Pancreas (tissue), 10 donors: Measurements from ENCODE around the gene GORAB. TPM values are rescaled to one million over a fixed set of nuclear protein-coding genes. Genes with fewer than 3 reads are reported as not detected.

Experiments used
- ATAC-seq, 4 donors: fragments of 200-7000 bp; cut with Tn5 transposase; one replicate each; pipeline versions ENCODE4 v1.8.0 to v1.9.1; 2020; ENCODE audit warnings: mild to moderate bottlenecking in 4 of 4, moderate library complexity in 4 of 4
- DNase-seq, 6 donors: peaks; one replicate each; pipeline ENCODE4 v3.0.0-alpha.2; 2020
- FAIRE-seq: peaks from 2 replicates; lab custom pipeline; 2012; peaks lifted over from hg19 to GRCh38; lab: Jason Lieb, UNC
- H3K27ac ChIP-seq, 4 donors: fragments of 200-600 bp; sonication (generic); 1 replicate in 3 of 4; 2 replicates in 1 of 4; pipeline versions ENCODE4 v1.5.0 to v1.8.0; 2020
- H3K27me3 ChIP-seq, 4 donors: fragments of 200-600 bp; one replicate each; pipeline ENCODE4 v1.8.0; 2021
- H3K36me3 ChIP-seq, 3 donors: fragments of 200-600 bp; sonication (generic) in 1 of 3; one replicate each; pipeline versions ENCODE4 v1.5.0 to v1.8.0; 2020 to 2021
- H3K4me1 ChIP-seq, 3 donors: fragments of 200-600 bp; one replicate each; pipeline ENCODE4 v1.8.0; 2021
- H3K4me3 ChIP-seq, 4 donors: fragments of 200-600 bp; sonication (generic) in 2 of 4; one replicate each; pipeline versions ENCODE4 v1.5.0 to v1.8.0; 2020 to 2021
- H3K9me3 ChIP-seq, 4 donors: fragments of 200-600 bp; one replicate each; pipeline ENCODE4 v1.8.0; 2021
- WGBS, 2 donors: extraction: QIAGEN DNeasy Blood & Tissue Kit; methylation state at CpG; one replicate each; pipeline ENCODE4 v1.1.7; 2013; 5-methylcytosine and 5-hydroxymethylcytosine counted together
- intact Hi-C, 3 donors: fragments of 100-400 bp; cut with DNase I; formaldehyde crosslinking; loops; one replicate each; pipeline versions ENCODE4 v1.11.1 to v1.14.2; 2022
- polyA plus RNA-seq, 2 donors: library from polyadenylated mRNA; stranded (reverse); fragments of 200-250 nt; gene quantifications; one replicate each; pipeline ENCODE4 v1.2.3, GENCODE V29; 2013
- total RNA-seq, 6 donors: library from RNA; stranded (reverse); fragmentation: NEBNext Ultra II Directional in 4 of 6; extraction: Animal tissue kit (Norgen Biotek cat#: 25700) in 4 of 6; gene quantifications; one replicate each; pipeline versions ENCODE4 v1.2.1 to v1.2.4, GENCODE V29; 2021 to 2023
- TF ChIP-seq, protein P1 (sequence below), 4 donors: fragments of 200-600 bp; sonication (generic) in 3 of 4; IDR thresholded peaks; one replicate each; pipeline versions ENCODE4 v1.5.0 to v1.8.0; 2021; ENCODE audit warnings: antibody characterized with exemption in 4 of 4
- donor health status: healthy with polysubstance abuse.
- donor health status: DM: no; HTN: no; CAD: no; lungs with moderate emphysema.
- donor health status: DM: no; HTN: no; CAD: no.
- donor health status: control.
- donor health status: control.
- donor health status: Bipolar disorder and iron deficiency.
- donor health status: DM: yes; HTN: yes; CAD: no.
- donor health status: DM: no; HTN: no; CAD: no.
- donor health status: DM: no; HTN: no; CAD: no.
- donor health status: DM: yes; HTN: yes; CAD: no.

The GORAB gene
- total and polyA plus RNA-seq, 8 donors, result 4.5 to 17.3 (median 6.9) TPM

GRCh38 chr1:170558731-170559130 lies 26.8 kb downstream of the GORAB start:
- DNase-seq (no peak), ATAC-seq (no peak), FAIRE-seq (no peak)
- no peaks in the 10 kb centered on the region for H3K27me3 ChIP-seq
- H3K27ac ChIP-seq, result no peak overlapping the region
- peaks cover 0 to 6% (median 0%) of the 10 kb centered on the region in 3 donors for H3K36me3 ChIP-seq
- TF ChIP-seq, protein P1, sequence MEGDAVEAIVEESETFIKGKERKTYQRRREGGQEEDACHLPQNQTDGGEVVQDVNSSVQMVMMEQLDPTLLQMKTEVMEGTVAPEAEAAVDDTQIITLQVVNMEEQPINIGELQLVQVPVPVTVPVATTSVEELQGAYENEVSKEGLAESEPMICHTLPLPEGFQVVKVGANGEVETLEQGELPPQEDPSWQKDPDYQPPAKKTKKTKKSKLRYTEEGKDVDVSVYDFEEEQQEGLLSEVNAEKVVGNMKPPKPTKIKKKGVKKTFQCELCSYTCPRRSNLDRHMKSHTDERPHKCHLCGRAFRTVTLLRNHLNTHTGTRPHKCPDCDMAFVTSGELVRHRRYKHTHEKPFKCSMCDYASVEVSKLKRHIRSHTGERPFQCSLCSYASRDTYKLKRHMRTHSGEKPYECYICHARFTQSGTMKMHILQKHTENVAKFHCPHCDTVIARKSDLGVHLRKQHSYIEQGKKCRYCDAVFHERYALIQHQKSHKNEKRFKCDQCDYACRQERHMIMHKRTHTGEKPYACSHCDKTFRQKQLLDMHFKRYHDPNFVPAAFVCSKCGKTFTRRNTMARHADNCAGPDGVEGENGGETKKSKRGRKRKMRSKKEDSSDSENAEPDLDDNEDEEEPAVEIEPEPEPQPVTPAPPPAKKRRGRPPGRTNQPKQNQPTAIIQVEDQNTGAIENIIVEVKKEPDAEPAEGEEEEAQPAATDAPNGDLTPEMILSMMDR (IDR thresholded peaks at IDR 0.05), result no peak
- H3K9me3 ChIP-seq, result no peaks in the 10 kb centered on the region
- intact Hi-C loops, result no loop called here
- WGBS, 2 donors, result 78 to 92% methylated on average over 5 of the region's 5 CpGs
- H3K4me3 ChIP-seq, result no peak overlapping the region
- peaks cover 0 to 3% (median 0%) of the 10 kb centered on the region in 3 donors for H3K4me1 ChIP-seq

DNA sequence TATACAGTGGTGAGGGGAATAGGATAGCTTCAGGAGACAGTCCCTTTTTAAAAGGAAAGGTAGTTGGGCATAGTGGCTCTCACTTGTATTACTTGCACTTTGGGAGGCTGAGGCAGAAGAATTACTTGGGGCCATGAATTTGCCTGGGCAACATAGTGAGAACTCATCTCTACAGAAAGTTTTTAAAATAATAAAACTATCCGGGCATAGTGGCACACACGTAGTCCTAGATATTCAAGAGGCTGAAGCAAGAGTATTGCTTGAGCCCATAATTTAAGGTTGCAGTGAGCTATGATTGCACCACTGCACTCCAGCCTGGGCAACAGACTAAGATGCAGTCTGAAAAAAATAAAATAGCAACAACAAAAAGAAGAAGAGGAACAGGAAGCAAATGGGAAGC lies 27.2 kb downstream of the GORAB start:
- DNase-seq (no peak), FAIRE-seq (no peak), ATAC-seq (no peak)
- 87 to 94% methylated on average over 2 of the region's 2 CpGs for WGBS, 2 donors
- intact Hi-C loops, result no loop called here
- Histone ChIP-seq H3K27me3 (no peaks in the 10 kb centered on the region), H3K36me3 (peaks cover 0 to 1% (median 0%) of the 10 kb centered on the region in 3 donors), H3K9me3 (no peaks in the 10 kb centered on the region), H3K4me3 (no peak overlapping the region), H3K4me1 (peaks cover 0 to 3% (median 0%) of the 10 kb centered on the region in 3 donors), H3K27ac (no peak overlapping the region)
- TF ChIP-seq, protein P1 (IDR thresholded peaks at IDR 0.05), result no peak

DNA sequence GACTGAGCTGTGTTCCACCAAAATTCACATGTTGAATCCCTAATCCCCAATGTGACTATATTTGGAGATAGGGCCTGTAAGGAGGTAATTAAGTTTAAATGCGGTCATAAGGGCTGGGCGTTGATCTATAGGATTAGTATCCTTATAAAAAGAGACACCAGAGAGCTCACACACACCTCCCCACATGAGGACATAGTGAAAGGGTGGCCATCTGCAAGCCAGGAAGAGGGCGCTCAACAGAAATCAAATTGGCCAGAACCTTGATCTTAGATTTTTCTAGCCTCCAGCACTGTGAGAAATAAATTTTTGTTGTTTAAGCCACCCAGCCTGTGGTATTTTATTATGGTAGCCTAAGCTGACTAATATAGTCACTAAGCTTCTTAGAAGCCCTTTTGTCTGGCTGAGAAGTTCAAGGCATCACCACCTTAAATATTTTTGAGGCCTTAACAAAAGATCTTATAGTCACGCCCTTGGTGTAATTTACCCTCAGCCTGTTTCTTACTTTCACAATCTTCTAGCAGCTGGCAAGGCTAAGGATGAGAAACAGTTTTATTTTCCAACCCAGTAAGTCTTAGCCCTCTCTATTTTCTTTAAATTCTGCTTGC lies 28.8 kb downstream of the GORAB start:
- Histone ChIP-seq H3K4me1 (peaks cover 0 to 3% (median 0%) of the 10 kb centered on the region in 3 donors), H3K27ac (no peak overlapping the region), H3K9me3 (no peaks in the 10 kb centered on the region), H3K36me3 (no peaks in the 10 kb centered on the region), H3K4me3 (no peak overlapping the region), H3K27me3 (no peaks in the 10 kb centered on the region)
- TF ChIP-seq, protein P1 (IDR thresholded peaks at IDR 0.05), result no peak
- WGBS, 2 donors, result 68 to 76% methylated on average over 4 of the region's 4 CpGs
- intact Hi-C loops, result no loop called here
- ATAC-seq (no peak), DNase-seq (no peak), FAIRE-seq (no peak)

DNA sequence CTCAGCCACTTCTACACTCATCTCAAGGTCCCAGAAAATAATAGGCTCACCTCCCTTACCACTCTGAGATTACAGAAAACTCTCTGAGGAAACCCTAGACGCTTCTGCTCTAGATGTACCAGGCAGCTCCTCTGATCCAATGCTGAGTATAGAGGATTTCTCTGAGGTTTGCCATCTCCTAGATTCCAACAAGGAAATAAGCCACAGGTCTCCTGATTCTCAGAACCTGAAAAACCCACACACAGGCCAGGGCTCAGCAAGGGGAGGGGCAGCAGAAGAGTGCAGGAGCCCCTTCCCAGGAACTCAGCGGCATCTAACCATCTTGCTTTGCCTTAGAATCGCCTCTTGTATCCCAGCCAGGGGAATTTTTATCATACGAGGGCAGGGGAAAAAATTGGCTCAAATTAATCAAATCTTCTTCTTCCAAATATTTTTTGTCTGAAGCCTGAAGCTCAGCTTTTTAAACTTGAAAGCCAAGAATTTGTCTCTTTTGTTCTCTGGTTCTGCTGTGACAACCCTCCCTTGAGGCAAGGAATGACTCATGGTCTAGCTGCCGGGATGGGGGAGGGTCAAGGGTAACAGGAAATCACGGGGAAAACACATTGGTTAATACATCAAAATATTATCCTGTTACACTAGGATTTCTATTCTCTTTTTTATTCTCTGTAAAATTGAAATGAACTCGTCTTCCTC lies 30.8 kb downstream of the GORAB start:
- Histone ChIP-seq H3K9me3 (no peaks in the 10 kb centered on the region), H3K36me3 (no peaks in the 10 kb centered on the region), H3K4me3 (no peak overlapping the region), H3K27ac (peak overlapping the region in 2 of 4 donors; percentile 71), H3K4me1 (peaks cover 0 to 3% (median 0%) of the 10 kb centered on the region in 3 donors), H3K27me3 (no peaks in the 10 kb centered on the region)
- FAIRE-seq (no peak), ATAC-seq (peak in 3 of 4 donors; percentile 77 to 95 (median 95)), DNase-seq (peak in 3 of 6 donors; percentile 18 to 45 (median 22))
- intact Hi-C loops, result no loop called here
- TF ChIP-seq, protein P1 (IDR thresholded peaks at IDR 0.05), result no peak
- WGBS, 2 donors, result 35 to 46% methylated on average over 7 of the region's 7 CpGs

- TF ChIP-seq, protein P1 (IDR thresholded peaks at IDR 0.05), result no peak
- no peak for ATAC-seq
- intact Hi-C loops, result no loop called here
Measured at GRCh38 chr1:170567214-170567613, 35.2 kb downstream of the GORAB start.

More at GRCh38 chr1:170567214-170567613, 35.2 kb downstream of the GORAB start:
- Histone ChIP-seq H3K9me3 (no peaks in the 10 kb centered on the region), H3K36me3 (no peaks in the 10 kb centered on the region), H3K4me1 (peaks cover 0 to 3% (median 0%) of the 10 kb centered on the region in 3 donors), H3K4me3 (no peak overlapping the region), H3K27me3 (no peaks in the 10 kb centered on the region), H3K27ac (no peak overlapping the region)
- no peak for FAIRE-seq
- no peak for DNase-seq
- 57 to 60% methylated on average over 3 of the region's 3 CpGs for WGBS, 2 donors
